ENCODE measurements around the gene CDK13.
"Not testable (repeated sequence)": the region's sequence is repeated elsewhere in the genome, so short reads cannot be mapped to it uniquely, and the experiment has no call there.

- not testable (repeated sequence) for TF ChIP-seq CTCF (IDR thresholded peaks at IDR 0.05; ENCODE audit: low read length); EZH2phosphoT487 (IDR thresholded peaks at IDR 0.05; ENCODE audit: low read length); EZH2 (optimal IDR thresholded peaks at IDR 0.05; ENCODE audit: low read depth, low read length)
Observed at GRCh38 chr7:40145596-40146130, 195.6 kb downstream of the CDK13 start.
